HL-60 (cell line): Measurements from ENCODE around the gene OSER1.
A peak's percentile ranks its signal among the peaks of the same experiment; 100 is the strongest.

Experiments used
- DNase-seq, 2 experiments: peaks; one replicate each; pipeline ENCODE4 v3.0.0-alpha.2; 2010 to 2020; ENCODE audit warnings: low read depth in 1 of 2, low spot score in 1 of 2
- H3K27ac ChIP-seq: fragments of 250-450 bp; sonication (Bioruptor Pico); replicated peaks from 2 replicates; pipeline ENCODE4 v1.5.1; 2020; ENCODE audit warnings: mild to moderate bottlenecking, moderate library complexity
- H3K27me3 ChIP-seq: fragments of 250-450 bp; sonication (Bioruptor Pico); 2 replicates; pipeline ENCODE4 v1.5.1; 2021; ENCODE audit warnings: mild to moderate bottlenecking, moderate library complexity; ENCODE audit not compliant: insufficient read depth, poor library complexity, severe bottlenecking
- H3K4me3 ChIP-seq: replicated peaks from 2 replicates; pipeline ENCODE4 v1.5.1; 2011; ENCODE audit warnings: mild to moderate bottlenecking, control low read depth, low read length; ENCODE audit not compliant: insufficient read depth
- CTCF ChIP-seq: IDR thresholded peaks from one replicate; pipeline ENCODE4 v1.5.1; 2011; ENCODE audit warnings: low read length, control low read depth, inconsistent platforms; ENCODE audit not compliant: insufficient read depth
- GABPA ChIP-seq: IDR thresholded peaks from 2 replicates; pipeline ENCODE4 v1.6.1; 2012; ENCODE audit warnings: low read depth
- POLR2AphosphoS5 ChIP-seq: IDR thresholded peaks from 2 replicates; pipeline ENCODE4 v1.6.1; 2012; ENCODE audit warnings: low read depth
- REST ChIP-seq: IDR thresholded peaks from 2 replicates; pipeline ENCODE4 v1.6.1; 2012; ENCODE audit warnings: low read depth; ENCODE audit not compliant: insufficient replicate concordance
- SPI1 ChIP-seq: IDR thresholded peaks from 2 replicates; pipeline ENCODE4 v1.6.1; 2012; ENCODE audit warnings: low read depth, mild to moderate bottlenecking, borderline replicate concordance

Gene OSER1

GRCh38 chr20:44248410-44248759, 37.8 kb upstream of the OSER1 start:
- no peak overlapping the region for H3K27ac ChIP-seq
- H3K4me3 ChIP-seq = no peak overlapping the region
- no peak for TF ChIP-seq SPI1
- no peak for TF ChIP-seq CTCF
- TF ChIP-seq POLR2AphosphoS5 = no peak
- TF ChIP-seq REST = no peak
- no peak for TF ChIP-seq GABPA
- no peak for DNase-seq
- H3K27me3 ChIP-seq = no peaks in the 10 kb centered on the region

GRCh38 chr20:44247586-44248409, 37.2 kb upstream of the OSER1 start:
- peak; percentile 2 to 17 for DNase-seq
- TF ChIP-seq GABPA = no peak
- peak; percentile 97 for TF ChIP-seq REST
- H3K27ac ChIP-seq = no peak overlapping the region
- H3K4me3 ChIP-seq = no peak overlapping the region
- no peaks in the 10 kb centered on the region for H3K27me3 ChIP-seq

GRCh38 chr20:44247131-44247571, 36.6 kb upstream of the OSER1 start, which contains the start of gene GDAP1L1:
GDAP1L1 (plus strand) TSS chr20:44247308; CDS start chr20:44247335, 27 bp downstream.
- DNase-seq = no peak
- H3K27ac ChIP-seq = no peak within 1 kb of the TSS
- H3K4me3 ChIP-seq = no peak within 1 kb of the TSS
- no peak for TF ChIP-seq CTCF
- no peaks in the 10 kb centered on the region for H3K27me3 ChIP-seq

- TF ChIP-seq REST (no peak), GABPA (no peak), CTCF (no peak), SPI1 (no peak), POLR2AphosphoS5 (no peak)
- Histone ChIP-seq H3K4me3 (no peak overlapping the region), H3K27ac (no peak overlapping the region), H3K27me3 (no peaks in the 10 kb centered on the region)
- DNase-seq = no peak
Measured at GRCh38 chr20:44245977-44246376, 35.4 kb upstream of the OSER1 start.
